Stimulated activated CD8-positive, alpha-beta memory T cell treated with anti-CD3 and anti-CD28 coated beads, Interleukin-15, amount 100 ng/mL, for 24 hours (primary cell): ENCODE measurements around the gene CYP2S1.

Experiments used
- DNase-seq: peaks from one replicate; pipeline ENCODE4 v3.0.0-alpha.2; 2020; ENCODE audit warnings: low read depth

The CYP2S1 gene

DNA sequence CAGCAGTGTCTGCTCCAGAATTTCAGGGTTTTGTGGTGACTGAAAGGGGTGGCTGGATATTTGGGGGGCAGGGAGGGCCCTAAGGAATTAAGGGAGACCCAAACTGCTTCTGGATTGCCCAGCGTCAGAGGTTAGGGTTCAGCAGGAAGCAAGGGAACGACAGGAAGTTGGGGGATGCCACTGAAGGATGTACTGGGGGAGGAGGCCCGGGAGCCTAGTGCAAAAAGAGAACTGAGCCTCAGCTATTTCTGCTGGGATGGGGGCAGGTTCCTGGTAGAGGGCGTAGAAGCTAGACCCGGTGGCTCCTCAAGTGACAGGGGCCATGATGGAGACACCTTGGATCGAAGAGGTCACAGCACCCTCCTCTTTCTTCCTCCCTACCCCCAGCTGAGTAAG is 1.1 kb downstream of the CYP2S1 start:
- DNase-seq: no peak

DNA sequence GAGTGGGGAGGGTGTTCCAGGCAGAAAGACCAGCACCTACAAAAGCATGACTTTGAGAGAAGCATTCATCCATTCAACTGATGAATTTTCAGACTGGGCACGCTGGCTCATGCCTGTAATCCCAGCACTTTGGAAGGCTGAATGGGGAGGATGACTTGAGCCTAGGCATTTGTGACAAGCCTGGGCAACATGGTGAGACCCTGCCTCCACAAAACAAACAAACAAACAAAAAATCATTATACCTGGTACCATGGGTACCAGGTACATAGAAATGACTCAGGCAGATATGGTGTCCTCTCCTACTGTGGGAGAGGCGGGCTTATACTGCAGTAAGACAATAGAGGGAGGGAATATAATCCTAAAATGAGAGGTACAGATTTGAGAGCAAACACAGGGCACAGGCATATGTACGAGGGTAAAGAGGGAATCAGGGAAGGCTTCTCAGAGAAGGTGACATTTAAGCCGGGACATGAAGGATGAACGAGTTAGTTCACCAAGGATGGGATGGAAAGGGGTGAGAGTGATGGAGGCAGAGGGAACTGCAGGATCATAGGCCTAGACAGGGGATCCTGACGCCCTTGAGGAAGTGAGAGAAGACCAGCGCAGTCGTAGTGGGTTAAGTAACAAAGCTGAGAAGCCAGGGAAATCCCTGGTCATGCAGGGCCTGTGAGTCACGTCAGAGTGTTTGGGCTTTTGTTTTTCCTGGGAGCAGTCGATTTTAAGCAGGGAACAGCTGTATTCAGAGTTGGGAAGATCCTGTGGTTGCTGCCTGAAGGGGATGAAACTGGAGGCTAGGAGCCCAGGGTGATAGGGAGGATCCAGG is 2.9 kb downstream of the CYP2S1 start:
- DNase-seq: no peak

DNA sequence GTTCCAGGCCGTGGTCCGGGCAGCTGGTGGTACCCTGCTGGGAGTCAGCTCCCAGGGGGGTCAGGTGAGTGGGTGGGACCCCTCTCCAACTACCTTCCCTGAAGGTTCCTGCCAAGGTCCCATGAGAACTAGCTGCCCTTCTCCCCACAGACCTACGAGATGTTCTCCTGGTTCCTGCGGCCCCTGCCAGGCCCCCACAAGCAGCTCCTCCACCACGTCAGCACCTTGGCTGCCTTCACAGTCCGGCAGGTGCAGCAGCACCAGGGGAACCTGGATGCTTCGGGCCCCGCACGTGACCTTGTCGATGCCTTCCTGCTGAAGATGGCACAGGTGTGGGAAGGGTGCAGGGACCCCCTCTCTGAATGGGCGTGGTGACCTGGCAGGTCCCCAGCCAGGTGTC is 5.5 kb downstream of the CYP2S1 start:
- DNase-seq: no peak

DNA sequence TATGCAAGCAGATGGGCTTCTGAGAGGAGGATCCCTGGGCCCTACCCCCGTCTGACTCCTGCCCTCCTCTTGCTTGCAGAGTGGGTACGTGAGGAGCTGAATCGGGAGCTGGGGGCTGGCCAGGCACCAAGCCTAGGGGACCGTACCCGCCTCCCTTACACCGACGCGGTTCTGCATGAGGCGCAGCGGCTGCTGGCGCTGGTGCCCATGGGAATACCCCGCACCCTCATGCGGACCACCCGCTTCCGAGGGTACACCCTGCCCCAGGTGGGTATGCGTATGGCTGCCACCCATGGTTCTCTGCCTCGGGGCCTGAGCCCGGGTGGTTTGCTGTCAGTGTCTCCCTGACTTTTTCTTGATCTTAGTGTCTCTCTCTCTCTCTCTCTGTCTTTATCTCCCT is 10.4 kb downstream of the CYP2S1 start:
- no peak for DNase-seq

DNA sequence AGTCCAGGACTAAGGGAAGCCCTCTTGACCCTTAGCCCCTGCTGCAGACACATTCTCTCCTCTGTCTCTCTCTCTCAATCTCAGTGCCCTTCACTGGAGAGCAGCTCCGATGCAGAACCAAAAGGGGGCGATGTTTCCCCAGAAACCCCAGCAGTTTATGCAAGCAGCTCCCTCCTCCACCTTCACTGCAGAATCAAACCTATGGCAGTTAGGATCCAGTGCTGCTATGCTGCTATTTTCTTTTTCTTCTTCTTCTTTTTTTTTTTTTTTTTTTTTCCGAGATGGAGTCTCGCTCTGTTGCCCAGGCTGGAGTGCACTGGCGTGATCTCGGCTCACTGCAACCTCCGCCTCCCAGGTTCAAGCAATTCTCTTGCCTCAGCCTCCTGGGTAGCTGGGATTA is 11.3 kb downstream of the CYP2S1 start:
- peak; percentile 26 for DNase-seq

DNA sequence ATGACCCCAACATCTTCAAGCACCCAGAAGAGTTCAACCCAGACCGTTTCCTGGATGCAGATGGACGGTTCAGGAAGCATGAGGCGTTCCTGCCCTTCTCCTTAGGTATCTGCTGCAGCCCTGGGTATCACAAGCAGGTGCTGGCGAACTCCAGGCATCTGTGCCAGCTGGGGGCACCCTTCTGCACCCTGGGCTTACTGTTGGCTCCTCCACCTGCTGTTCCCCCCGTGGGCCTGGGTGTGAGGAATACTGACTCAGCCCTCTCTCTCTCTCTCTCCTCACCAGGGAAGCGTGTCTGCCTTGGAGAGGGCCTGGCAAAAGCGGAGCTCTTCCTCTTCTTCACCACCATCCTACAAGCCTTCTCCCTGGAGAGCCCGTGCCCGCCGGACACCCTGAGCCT is 13.0 kb downstream of the CYP2S1 start:
- no peak for DNase-seq

DNA sequence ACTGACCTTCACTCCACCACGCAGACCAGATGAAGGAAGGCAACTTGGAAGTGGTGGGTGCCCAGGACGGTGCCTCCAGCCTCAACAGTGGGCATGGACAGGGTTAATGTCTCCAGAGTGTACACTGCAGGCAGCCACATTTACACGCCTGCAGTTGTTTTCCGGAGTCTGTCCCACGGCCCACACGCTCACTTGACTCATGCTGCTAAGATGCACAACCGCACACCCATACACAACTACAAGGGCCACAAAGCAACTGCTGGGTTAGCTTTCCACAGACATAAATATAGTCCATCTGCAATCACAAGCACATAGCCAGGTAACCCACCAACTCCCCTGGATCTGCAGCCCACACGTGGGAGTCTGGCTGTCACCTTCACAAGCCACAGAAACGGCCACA is 13.4 kb downstream of the CYP2S1 start:
- DNase-seq: no peak

DNA sequence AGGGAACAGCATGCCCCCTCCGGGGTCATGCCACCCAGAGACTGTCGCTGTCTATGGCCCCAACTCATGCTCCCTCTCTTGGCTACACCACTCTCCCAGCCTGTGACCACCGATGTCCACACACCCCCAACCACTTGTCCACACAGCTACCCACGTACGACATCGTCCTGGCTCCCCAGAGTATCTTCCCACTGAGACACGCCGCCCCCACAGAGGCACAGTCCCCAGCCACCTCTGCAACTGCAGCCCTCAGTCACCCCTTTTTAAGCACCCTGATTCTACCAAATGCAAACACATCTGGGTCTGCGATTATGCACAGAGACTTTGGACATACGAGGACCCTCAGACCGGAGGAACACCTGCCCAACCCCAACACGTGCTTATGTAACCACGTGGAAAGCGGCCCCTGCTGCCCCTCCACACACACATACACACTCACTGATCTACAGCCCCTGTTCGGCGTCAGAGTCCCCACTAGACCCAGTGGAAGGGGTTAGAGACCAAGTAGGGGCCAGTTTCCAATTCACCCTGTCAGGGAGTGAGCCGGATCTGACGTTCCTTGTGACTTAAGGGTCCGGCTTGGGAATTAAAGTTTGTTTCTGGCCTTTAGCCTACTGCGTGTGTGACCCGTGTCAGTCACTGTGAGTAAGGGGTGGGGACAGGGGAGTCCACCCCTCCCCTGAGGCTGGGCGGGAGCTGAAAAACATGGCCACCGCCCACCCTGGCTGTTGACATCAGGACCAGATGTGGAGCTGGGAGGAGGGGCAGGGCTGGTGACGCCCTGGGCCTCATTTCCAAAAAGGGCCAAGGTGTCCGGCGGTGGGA is 14.1 kb downstream of the CYP2S1 start:
- no peak for DNase-seq

DNA sequence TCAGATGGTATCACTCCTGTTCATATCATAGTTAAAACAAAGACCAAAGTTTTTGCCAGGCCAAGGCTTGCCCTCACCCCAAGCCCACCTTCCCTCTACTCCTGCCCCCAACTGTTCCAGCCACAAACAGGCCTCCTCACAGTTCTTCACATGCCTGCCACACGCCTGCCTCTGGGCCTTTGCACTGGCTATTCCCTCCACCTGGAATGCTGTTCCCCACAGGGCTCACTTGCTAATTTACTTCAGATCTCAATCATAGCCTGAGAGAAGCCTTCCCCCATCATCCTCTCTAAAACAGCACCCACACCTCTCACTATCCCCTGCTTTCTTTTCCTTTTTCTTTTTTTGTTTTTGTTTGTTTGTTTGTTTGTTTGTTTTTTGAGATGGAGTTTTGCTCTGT is 21.1 kb downstream of the CYP2S1 start:
- DNase-seq: no peak

DNA sequence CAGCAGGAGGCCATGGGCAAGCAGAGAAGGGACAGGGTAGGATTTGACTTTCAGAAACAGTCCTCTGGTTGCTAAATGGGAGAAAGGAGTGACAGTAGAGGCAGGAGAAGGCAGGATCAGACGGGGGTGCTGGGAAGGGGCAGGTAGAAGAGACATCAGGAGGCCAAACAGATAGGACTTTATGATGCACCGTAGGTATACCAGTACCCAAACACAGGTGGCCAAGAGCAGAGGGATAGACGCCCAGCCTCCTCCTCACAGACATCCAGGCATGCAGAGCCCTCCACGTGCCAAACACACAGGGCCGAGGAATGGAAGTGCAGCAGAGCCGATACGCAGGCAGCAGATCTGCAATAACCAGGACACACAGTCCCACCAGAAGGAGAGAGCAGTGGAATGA is 24.7 kb downstream of the CYP2S1 start:
- DNase-seq: no peak

DNA sequence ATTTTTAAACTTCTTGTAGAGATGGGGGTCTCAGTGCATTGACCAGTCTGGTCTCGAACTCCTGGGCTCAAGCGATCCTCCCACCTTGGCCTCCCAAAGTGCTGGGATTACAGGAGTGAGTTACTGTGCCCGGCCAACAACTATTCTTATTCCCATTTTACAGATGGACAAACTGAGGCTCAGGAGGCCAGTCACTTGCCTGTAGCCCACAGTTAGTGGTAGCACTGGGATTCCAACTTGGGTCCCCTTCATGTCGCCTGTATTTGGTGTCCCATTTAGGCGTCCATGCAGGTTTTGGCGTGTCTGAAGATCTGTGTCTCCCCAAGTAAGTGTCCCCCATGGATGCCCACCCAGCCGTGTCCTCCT is 25.2 kb downstream of the CYP2S1 start:
- DNase-seq: no peak

DNA sequence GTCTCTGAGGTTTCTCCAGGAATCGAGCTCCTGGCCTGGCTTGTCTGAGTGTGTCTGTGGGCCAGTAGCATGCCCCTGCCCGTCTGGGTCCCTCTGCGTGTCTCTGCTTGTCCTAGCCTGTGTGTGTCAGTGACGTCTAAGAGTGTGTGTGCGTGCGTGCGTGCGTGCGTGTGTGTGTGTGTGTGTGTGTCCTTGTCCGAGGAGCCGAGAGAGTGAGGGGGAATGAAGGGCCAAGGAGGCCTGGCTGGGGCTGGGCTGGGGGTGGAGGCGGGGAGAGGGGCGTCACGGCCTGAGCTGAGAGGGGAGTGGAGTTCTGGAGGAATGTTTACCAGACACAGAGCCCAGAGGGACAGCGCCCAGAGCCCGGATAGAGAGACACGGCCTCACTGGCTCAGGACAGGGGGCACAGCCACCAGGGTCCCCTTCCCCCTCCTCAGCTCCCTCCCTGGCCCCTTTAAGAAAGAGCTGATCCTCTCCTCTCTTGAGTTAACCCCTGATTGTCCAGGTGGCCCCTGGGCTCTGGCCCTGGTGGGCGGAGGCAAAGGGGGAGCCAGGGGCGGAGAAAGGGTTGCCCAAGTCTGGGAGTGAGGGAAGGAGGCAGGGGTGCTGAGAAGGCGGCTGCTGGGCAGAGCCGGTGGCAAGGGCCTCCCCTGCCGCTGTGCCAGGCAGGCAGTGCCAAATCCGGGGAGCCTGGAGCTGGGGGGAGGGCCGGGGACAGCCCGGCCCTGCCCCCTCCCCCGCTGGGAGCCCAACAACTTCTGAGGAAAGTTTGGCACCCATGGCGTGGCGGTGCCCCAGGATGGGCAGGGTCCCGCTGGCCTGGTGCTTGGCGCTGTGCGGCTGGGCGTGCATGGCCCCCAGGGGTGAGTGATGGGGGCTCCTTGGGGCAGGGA is 25.8 kb downstream of the CYP2S1 start, which contains the start of gene AXL:
AXL (plus strand) TSS at position 609 of the 893 bp plus-strand sequence; CDS start at position 779, 170 bp downstream.
- DNase-seq: no peak

DNA sequence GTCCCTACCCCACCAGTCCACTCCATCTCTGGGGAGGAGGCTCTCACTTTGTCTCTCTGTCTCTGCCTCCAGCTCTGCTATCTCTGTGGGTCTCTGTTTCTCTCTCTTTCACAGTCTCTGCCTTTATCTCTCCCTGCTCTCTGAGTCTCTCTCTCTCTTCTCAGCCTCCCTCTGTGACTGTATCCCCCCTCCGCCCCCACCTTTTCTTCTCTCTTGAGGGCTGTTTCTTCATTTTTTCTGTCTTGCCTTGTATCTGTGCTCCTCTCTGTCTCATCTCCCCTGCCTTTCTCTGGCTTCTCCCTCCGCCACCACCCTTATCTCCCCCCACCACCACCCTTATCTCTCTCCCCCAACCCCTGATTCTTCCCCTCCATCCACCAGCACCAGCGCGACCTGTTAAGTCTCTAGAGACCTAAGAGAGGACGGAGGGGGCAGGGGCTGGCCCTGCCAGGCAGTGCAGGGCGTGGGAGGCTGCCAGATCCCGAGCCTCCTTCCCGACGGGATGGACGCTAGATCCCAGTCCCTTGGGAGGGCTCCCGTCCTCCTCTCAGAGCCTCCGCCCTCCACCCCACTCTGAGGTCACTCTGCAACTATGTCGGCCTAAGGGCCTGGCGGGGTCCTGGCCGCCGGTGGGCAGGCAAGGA is 27.0 kb downstream of the CYP2S1 start:
- no peak for DNase-seq

DNA sequence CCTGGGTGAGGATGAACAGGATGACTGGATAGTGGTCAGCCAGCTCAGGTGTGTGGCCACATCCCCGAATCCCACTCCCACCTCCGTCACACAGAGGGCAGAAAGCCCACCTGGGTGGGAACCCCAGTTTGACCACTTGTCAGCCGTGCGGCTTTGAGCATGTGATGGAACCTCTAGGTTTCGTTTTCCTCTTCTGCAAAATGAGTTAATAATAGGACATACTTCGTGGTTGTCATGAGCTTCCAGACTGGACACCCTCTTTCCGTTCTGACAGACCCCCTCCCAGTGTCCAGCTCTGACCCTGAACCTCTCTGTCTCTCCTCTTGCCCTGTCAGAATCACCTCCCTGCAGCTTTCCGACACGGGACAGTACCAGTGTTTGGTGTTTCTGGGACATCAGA is 27.8 kb downstream of the CYP2S1 start:
- DNase-seq: no peak

DNA sequence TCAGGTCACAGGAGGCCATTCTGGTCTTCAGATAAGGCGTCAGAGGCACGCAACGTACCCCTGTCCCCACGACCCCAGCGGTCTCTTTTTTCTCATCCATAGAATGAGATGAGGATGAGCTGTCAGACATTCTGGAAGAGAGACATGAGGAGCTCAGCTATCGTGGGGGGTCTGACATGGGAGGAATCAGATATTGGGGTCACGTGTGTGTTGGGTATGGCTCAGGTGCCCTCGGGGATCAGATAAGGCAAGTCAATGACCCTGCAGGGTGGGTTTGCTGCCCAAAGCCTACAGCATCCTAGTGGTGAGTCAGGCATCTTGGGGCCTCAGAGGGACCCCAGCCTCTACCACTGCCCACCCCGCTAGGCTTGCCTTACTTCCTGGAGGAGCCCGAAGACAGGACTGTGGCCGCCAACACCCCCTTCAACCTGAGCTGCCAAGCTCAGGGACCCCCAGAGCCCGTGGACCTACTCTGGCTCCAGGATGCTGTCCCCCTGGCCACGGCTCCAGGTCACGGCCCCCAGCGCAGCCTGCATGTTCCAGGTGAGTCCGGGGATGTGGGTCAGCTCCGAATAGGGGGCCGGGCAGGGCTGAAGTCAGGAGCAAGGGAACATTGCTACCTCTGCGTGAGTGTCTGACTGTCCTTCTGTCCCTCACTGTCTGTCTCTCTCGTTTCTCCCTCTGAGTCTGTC is 28.6 kb downstream of the CYP2S1 start:
- DNase-seq: no peak

DNA sequence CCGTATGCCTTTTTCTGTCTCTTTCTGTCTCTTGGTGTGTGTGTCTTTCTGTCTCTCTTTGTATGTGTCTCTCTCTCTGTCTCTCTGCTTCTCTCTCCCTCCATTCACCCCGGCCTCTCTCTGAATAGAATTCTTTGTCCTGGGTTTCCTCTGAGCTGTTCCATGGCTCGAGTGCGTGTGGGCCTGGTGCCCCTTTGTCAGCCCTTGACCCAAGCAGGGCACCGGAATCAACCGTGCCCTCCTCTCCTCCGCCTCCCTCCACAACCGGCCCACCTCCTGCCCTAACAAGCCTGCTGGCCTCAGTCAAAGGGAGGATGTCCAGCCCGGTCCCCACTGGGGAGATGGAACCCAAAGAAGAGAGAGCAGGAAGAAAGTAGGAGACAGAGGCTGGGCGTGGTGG is 29.2 kb downstream of the CYP2S1 start:
- no peak for DNase-seq

DNA sequence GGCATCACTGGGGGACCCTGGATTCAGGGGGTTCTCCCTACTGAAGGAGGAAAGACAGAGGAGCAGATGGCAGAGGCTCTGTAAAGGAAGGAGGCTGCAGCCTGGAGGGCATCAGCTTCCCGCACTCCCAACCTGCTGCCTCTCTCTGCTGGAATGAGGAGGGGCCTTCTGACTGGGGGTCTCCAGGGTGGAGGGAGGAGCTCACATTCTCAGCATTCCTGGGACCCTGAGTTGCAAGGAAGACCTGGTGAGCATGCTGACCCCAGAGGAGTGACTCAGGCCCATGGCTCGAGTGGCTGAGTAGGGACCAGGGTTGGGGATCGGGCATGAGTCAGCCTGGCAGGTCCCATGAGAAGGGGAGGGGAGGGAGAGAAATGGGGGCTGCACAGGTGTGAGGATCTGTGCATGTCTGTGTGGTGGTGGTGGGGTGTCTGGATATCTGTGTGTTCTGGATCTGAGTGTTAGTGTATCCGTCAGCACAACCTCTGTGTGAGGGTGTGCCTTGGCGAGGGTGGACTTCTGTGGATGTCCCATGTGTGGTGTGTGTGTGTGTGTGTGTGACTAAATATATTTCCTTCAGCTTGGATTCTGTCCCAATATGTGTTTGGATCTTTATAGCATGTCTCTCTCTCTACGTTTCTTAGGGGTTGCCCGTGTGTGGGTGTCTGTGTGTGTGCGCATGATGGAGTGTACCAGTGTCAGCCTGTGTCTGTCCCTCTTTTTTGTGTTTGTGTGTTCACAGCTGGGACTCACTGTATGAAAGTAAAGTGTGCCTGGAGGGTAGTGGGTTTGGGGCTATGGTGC is 30.6 kb downstream of the CYP2S1 start:
- no peak for DNase-seq

DNA sequence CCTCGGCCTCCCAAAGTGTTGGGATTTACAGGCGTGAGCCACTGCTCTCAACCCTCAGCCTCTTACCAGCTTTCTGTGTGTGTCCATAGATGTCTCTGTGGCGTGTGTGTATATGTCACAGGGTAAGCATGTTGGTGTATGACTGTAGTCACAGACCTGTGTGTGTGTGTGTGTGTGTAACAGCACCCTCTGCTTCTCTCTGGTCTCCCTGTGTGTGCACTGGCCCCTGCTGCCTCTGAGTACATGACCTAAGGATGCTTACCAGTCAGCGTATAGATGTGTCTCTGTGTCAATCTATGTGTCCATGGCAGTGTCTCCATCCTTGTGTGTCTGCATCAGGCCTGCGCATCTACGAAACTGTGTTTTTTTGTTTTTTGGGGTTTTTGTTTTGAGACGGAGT is 31.6 kb downstream of the CYP2S1 start:
- no peak for DNase-seq

DNA sequence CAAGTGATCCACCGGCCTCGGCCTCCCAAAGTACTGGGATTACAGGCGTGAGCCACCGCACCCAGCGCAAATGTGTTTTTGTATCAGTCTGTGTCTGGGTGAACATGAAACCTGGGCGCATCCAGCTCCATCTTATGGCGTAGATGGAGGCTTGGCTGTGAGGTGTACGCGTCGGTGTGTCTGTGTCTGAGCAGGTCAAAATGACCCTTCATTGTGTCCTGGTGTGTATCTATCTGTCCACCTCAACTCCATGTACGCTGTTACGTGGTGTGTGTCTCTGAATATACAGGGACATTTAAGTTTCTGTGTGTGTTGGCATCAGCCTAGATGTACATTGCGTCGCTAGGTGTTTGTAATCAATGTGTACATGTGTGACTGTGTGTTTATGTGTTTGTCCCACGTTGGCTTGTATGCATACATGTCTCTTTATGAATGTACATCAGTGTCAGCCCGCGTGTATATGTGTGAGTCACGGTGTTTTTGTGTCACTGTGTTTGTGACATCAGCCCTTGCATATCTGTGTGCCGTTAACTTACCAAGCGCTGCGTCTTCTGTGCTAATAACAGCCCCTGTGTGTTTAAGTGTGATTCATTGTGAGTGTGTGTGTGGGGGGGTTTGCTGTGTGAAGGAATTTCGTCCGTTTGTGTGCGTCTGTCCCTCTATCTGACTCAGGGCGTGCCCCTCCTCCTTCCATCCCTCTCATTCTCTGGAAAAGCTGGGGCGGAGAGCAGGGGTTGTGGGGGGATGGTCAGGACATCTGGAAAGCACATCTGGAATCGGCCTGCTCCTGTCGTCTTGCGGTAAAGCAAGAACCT is 32.4 kb downstream of the CYP2S1 start:
- no peak for DNase-seq
